Measurements from ENCODE around the gene PEBP1. TPM values are rescaled to one million over a fixed set of nuclear protein-coding genes. Genes with fewer than 3 reads are reported as not detected.
"Not testable (repeated sequence)": the region's sequence is repeated elsewhere in the genome, so short reads cannot be mapped to it uniquely, and the experiment has no call there.

The PEBP1 gene
- total RNA-seq, 1 donor from 2014 or later = 168 TPM

GRCh38 chr12:118124333-118124874 lies 11.5 kb upstream of the PEBP1 start:
- H3K27me3 ChIP-seq (ENCODE audit: control insufficient read depth, insufficient read depth, low read length) = no peaks in the 10 kb centered on the region
- no peak overlapping the region for H3K4me3 ChIP-seq (ENCODE audit: low read depth, low read length)
- FAIRE-seq (no peak), DNase-seq (ENCODE audit: low read depth) (no peak)
- TF ChIP-seq CTCF (IDR thresholded peaks at IDR 0.05; ENCODE audit: insufficient read depth, low read length, severe bottlenecking) = no peak
- no peaks in the 10 kb centered on the region for H3K36me3 ChIP-seq (ENCODE audit: control insufficient read depth, insufficient read depth, low read length)

- TF ChIP-seq CTCF (IDR thresholded peaks at IDR 0.05; ENCODE audit: insufficient read depth, low read length, severe bottlenecking) = no peak
- H3K27me3 ChIP-seq (ENCODE audit: control insufficient read depth, insufficient read depth, low read length) = no peaks in the 10 kb centered on the region
- H3K4me3 ChIP-seq (ENCODE audit: low read depth, low read length) = no peak overlapping the region
- DNase-seq (ENCODE audit: low read depth) (no peak), FAIRE-seq (no peak)
- H3K36me3 ChIP-seq (ENCODE audit: control insufficient read depth, insufficient read depth, low read length) = no peaks in the 10 kb centered on the region
Measured at GRCh38 chr12:118125743-118126118, 10.2 kb upstream of the PEBP1 start.

GRCh38 chr12:118126119-118126757 lies 9.7 kb upstream of the PEBP1 start:
- DNase-seq (ENCODE audit: low read depth) (no peak), FAIRE-seq (no peak)
- no peak for TF ChIP-seq CTCF (IDR thresholded peaks at IDR 0.05; ENCODE audit: insufficient read depth, low read length, severe bottlenecking)
- Histone ChIP-seq H3K27me3 (ENCODE audit: control insufficient read depth, insufficient read depth, low read length) (no peaks in the 10 kb centered on the region), H3K36me3 (ENCODE audit: control insufficient read depth, insufficient read depth, low read length) (no peaks in the 10 kb centered on the region), H3K4me3 (ENCODE audit: low read depth, low read length) (no peak overlapping the region)

- FAIRE-seq (no peak), DNase-seq (ENCODE audit: low read depth) (no peak)
- TF ChIP-seq CTCF (IDR thresholded peaks at IDR 0.05; ENCODE audit: insufficient read depth, low read length, severe bottlenecking) = no peak
Measured at GRCh38 chr12:118127867-118128266, 8.1 kb upstream of the PEBP1 start.

GRCh38 chr12:118129436-118129835 lies 6.5 kb upstream of the PEBP1 start:
- DNase-seq (ENCODE audit: low read depth); H3K4me3 ChIP-seq (ENCODE audit: low read depth, low read length): not testable (repeated sequence)

More at GRCh38 chr12:118127867-118128266, 8.1 kb upstream of the PEBP1 start:
- no peak overlapping the region for H3K4me3 ChIP-seq (ENCODE audit: low read depth, low read length)
- no peaks in the 10 kb centered on the region for H3K27me3 ChIP-seq (ENCODE audit: control insufficient read depth, insufficient read depth, low read length)
- no peaks in the 10 kb centered on the region for H3K36me3 ChIP-seq (ENCODE audit: control insufficient read depth, insufficient read depth, low read length)

GRCh38 chr12:118136559-118137003 lies 657 bp downstream of the PEBP1 start:
- DNase-seq (ENCODE audit: low read depth) (peak; percentile 17), FAIRE-seq (no peak)
- Histone ChIP-seq H3K27me3 (ENCODE audit: control insufficient read depth, insufficient read depth, low read length) (no peaks in the 10 kb centered on the region), H3K36me3 (ENCODE audit: control insufficient read depth, insufficient read depth, low read length) (peaks cover 3% of the 10 kb centered on the region), H3K4me3 (ENCODE audit: low read depth, low read length) (peak overlapping the region; percentile 94)
- no peak for TF ChIP-seq CTCF (IDR thresholded peaks at IDR 0.05; ENCODE audit: insufficient read depth, low read length, severe bottlenecking)

More at GRCh38 chr12:118129436-118129835, 6.5 kb upstream of the PEBP1 start:
- H3K36me3 ChIP-seq (ENCODE audit: control insufficient read depth, insufficient read depth, low read length); H3K27me3 ChIP-seq (ENCODE audit: control insufficient read depth, insufficient read depth, low read length); FAIRE-seq: not testable (repeated sequence)

Data from bronchial epithelial cell (primary cell).